Endothelial cell of umbilical vein (primary cell): ENCODE measurements around the gene ZIC5. TPM values are rescaled to one million over a fixed set of nuclear protein-coding genes. Genes with fewer than 3 reads are reported as not detected.

ENCODE experiments used
- BruUV-seq: library from RNA; stranded (reverse); fragments of 400-500 nt; replicated peaks from 2 replicates; lab custom pipeline; 2021; lab: Mats Ljungman, UMichigan
- CTCF ChIA-PET: fragments of 300-600, 350-600 bp; sonication (Branson Sonifier 250); formaldehyde crosslinking; loops from one replicate; lab custom pipeline; 2021; ENCODE audit warnings: antibody characterized with exemption, inconsistent platforms; lab: Charles Lee
- POLR2A ChIA-PET: fragments of 300-600, 350-600 bp; sonication (Branson Sonifier 250); formaldehyde crosslinking; loops from one replicate; lab custom pipeline; 2021; ENCODE audit warnings: antibody characterized with exemption, inconsistent platforms; lab: Charles Lee
- DNase-seq: peaks from one replicate; pipeline ENCODE4 v3.0.0-alpha.2; 2011; ENCODE audit warnings: low read depth, low spot score
- FAIRE-seq: peaks from 2 replicates; lab custom pipeline; 2011; peaks lifted over from hg19 to GRCh38; lab: Jason Lieb, UNC
- H2AFZ ChIP-seq: 2 replicates; pipeline ENCODE4 v1.6.0; 2012; ENCODE audit warnings: low read depth, low read length, control low read depth, inconsistent platforms
- H3K27ac ChIP-seq: 2 replicates; pipeline ENCODE4 v1.5.1; 2011; ENCODE audit warnings: low read depth, mild to moderate bottlenecking, control low read depth, low read length, moderate library complexity; ENCODE audit not compliant: insufficient read depth
- H3K27me3 ChIP-seq, 2 experiments: 2 replicates each; pipeline versions ENCODE4 v1.6.0 to v1.6.1; 2011; ENCODE audit warnings: low read length in 2 of 2, mixed read lengths in 1 of 2; ENCODE audit not compliant: control insufficient read depth in 2 of 2, insufficient read depth in 2 of 2
- H3K36me3 ChIP-seq, 2 experiments: 2 replicates in 1 of 2; 3 replicates in 1 of 2; pipeline ENCODE4 v1.5.1; 2011; ENCODE audit warnings: low read length in 2 of 2, mild to moderate bottlenecking in 1 of 2, moderate library complexity in 1 of 2; ENCODE audit not compliant: control insufficient read depth in 2 of 2, insufficient read depth in 2 of 2; ENCODE audit errors: extremely low read depth in 1 of 2
- H3K4me1 ChIP-seq: 3 replicates; pipeline ENCODE4 v1.5.1; 2011; ENCODE audit warnings: mild to moderate bottlenecking, low read length; ENCODE audit not compliant: control insufficient read depth, insufficient read depth; ENCODE audit errors: extremely low read depth
- H3K4me2 ChIP-seq: 2 replicates; pipeline ENCODE4 v1.6.1; 2011; ENCODE audit warnings: low read length, control low read depth, mixed read lengths; ENCODE audit not compliant: insufficient read depth
- H3K4me3 ChIP-seq, 3 experiments: fragments of 200-600 bp in 1 of 3; sonication (generic), shearing (Covaris generic) in 1 of 3; replicated peaks in 1 of 3; 2 replicates each; pipeline ENCODE4 v1.5.1; 2011 to 2016; ENCODE audit warnings: control low read depth in 3 of 3, low read length in 3 of 3, mild to moderate bottlenecking in 2 of 3, inconsistent platforms in 1 of 3, low read depth in 1 of 3, moderate library complexity in 1 of 3; ENCODE audit not compliant: insufficient read depth in 1 of 3
- H3K79me2 ChIP-seq: 2 replicates; pipeline ENCODE4 v1.6.0; 2012; ENCODE audit warnings: low read length, inconsistent platforms; ENCODE audit not compliant: control insufficient read depth, insufficient read depth
- H3K9ac ChIP-seq: replicated peaks from 2 replicates; pipeline ENCODE3; 2011; ENCODE audit warnings: low read length, control low read depth; ENCODE audit not compliant: insufficient read depth; ENCODE audit errors: extremely low read depth
- H3K9me1 ChIP-seq: replicated peaks from 3 replicates; pipeline ENCODE4 v1.6.0; 2011; ENCODE audit warnings: mild to moderate bottlenecking, low read length; ENCODE audit not compliant: control insufficient read depth, insufficient read depth; ENCODE audit errors: extremely low read depth
- H3K9me3 ChIP-seq: replicated peaks from 2 replicates; pipeline ENCODE4 v1.5.1; 2012; ENCODE audit warnings: low read length, inconsistent platforms; ENCODE audit not compliant: control insufficient read depth, insufficient read depth
- H4K20me1 ChIP-seq: replicated peaks from 2 replicates; pipeline ENCODE3; 2011; ENCODE audit warnings: mild to moderate bottlenecking, low read length; ENCODE audit not compliant: control insufficient read depth, insufficient read depth; ENCODE audit errors: extremely low read depth
- CTCF ChIP-seq, 2 donors: IDR thresholded peaks; 1 replicate in 1 of 2; 2 replicates in 1 of 2; pipeline ENCODE4 v1.5.1; 2011; ENCODE audit warnings: low read length in 2 of 2, mild to moderate bottlenecking in 2 of 2, moderate library complexity in 2 of 2, control low read depth in 1 of 2, inconsistent platforms in 1 of 2, low read depth in 1 of 2; ENCODE audit not compliant: insufficient read depth in 1 of 2; ENCODE audit errors: extremely low read depth in 1 of 2
- EZH2 ChIP-seq: IDR thresholded peaks from 2 replicates; pipeline ENCODE4 v1.6.1; 2012; ENCODE audit warnings: borderline replicate concordance, low read depth, mild to moderate bottlenecking, moderate library complexity, low read length, inconsistent platforms; ENCODE audit not compliant: severe bottlenecking
- FOS ChIP-seq: IDR thresholded peaks from 2 replicates; pipeline ENCODE4 v1.6.1; 2011; ENCODE audit warnings: mild to moderate bottlenecking, low read length, moderate library complexity, borderline replicate concordance; ENCODE audit not compliant: insufficient read depth
- GATA2 ChIP-seq: IDR thresholded peaks from 2 replicates; pipeline ENCODE4 v1.7.0; 2011; ENCODE audit warnings: low read depth, mild to moderate bottlenecking, moderate library complexity, mixed read lengths, low read length; ENCODE audit not compliant: insufficient read length, insufficient read depth
- JUN ChIP-seq: IDR thresholded peaks from 2 replicates; pipeline ENCODE4 v1.6.1; 2011; ENCODE audit warnings: borderline replicate concordance, low read depth; ENCODE audit not compliant: insufficient read length, insufficient read depth
- MYC ChIP-seq: IDR thresholded peaks from one replicate; pipeline ENCODE4 v1.6.1; 2011; ENCODE audit warnings: mild to moderate bottlenecking, low read depth, low read length
- dilution Hi-C: fragments of 300-500 bp; cut with MboI; formaldehyde crosslinking; loops from one replicate; pipeline ENCODE4 v1.15.0; 2019; ENCODE audit warnings: low sequenced_read_pairs; ENCODE audit not compliant: extremely low pct_ligation_motif_present
- intact Hi-C: fragments of 100-400 bp; cut with micrococcal nuclease; formaldehyde crosslinking; loops from one replicate; pipeline ENCODE4 v1.10.0; 2022
- polyA plus RNA-seq, 4 experiments: library from polyadenylated mRNA; depleted of rRNA in 3 of 4; stranded (reverse) in 3 of 4; unstranded in 1 of 4; fragments of >200 nt; gene quantifications; 2 replicates each; pipeline versions ENCODE4 v1.2.1 to v1.2.3, GENCODE V29; 2011 to 2012; ENCODE audit warnings: missing spikeins in 1 of 4
- total RNA-seq: library from RNA; stranded (reverse); gene quantifications from 2 replicates; pipeline ENCODE4 v1.2.3, GENCODE V29; 2021

ZIC5 gene
- total and polyA plus RNA-seq, 2 donors (not counting 3 experiments of a cell fraction or from before 2014, with no cell fraction given) = not detected

- Histone ChIP-seq H3K9ac (no peak overlapping the region), H3K79me2 (no peaks in the 10 kb centered on the region)
- dilution Hi-C loops = no loop called here
Measured at GRCh38 chr13:99959540-99960230, 11.9 kb downstream of the ZIC5 start.

More at GRCh38 chr13:99959540-99960230, 11.9 kb downstream of the ZIC5 start:
- Histone ChIP-seq H3K27me3 (peaks cover 74 to 97% of the 10 kb centered on the region in 2 experiments), H3K9me3 (no peaks in the 10 kb centered on the region), H2AFZ (no peak overlapping the region), H3K27ac (no peak overlapping the region), H3K36me3 (no peaks in the 10 kb centered on the region), H3K9me1 (no peaks in the 10 kb centered on the region), H3K4me1 (peaks cover 7% of the 10 kb centered on the region), H4K20me1 (no peaks in the 10 kb centered on the region), H3K4me2 (peak overlapping the region; percentile 69), H3K4me3 (peak overlapping the region in 1 of 3 experiments; percentile 31)
- CTCF ChIA-PET = no interaction called here
- TF ChIP-seq GATA2 (no peak), CTCF (IDR thresholded peaks at IDR 0.05; ENCODE audit: extremely low read depth in 1 of 2, insufficient read depth in 1 of 2, low read depth in 1 of 2, low read length in 2 of 2) (peak in 1 of 2 donors; percentile 25), JUN (no peak), MYC (no peak), EZH2 (peak; percentile 81), FOS (no peak)
- DNase-seq (no peak), FAIRE-seq (no peak)
- BruUV-seq = no TSS peak
- POLR2A ChIA-PET = no interaction called here
- intact Hi-C loops = loop anchor here (10.0 kb wide), 1 partner anchor 305 kb away; no protein-coding TSS in a partner anchor
